Measurements from ENCODE around the gene ELF3.
"Not testable (repeated sequence)": the region's sequence is repeated elsewhere in the genome, so short reads cannot be mapped to it uniquely, and the experiment has no call there.

The ELF3 gene

GRCh38 chr1:202010180-202011015, at the start of gene ELF3:
Gene ELF3 (plus strand): TSS chr1:202010587. CDS start chr1:202011137, 550 bp downstream.
- no peak for DNase-seq

GRCh38 chr1:201962382-201962781, 48.0 kb upstream of the ELF3 start:
- not testable (repeated sequence) for DNase-seq

- DNase-seq = no peak
Measured at GRCh38 chr1:201964261-201964660, 46.1 kb upstream of the ELF3 start.

GRCh38 chr1:201966171-201966570, 44.2 kb upstream of the ELF3 start:
- DNase-seq = no peak

- no peak for DNase-seq
Measured at GRCh38 chr1:201968202-201968925, 42.0 kb upstream of the ELF3 start.

GRCh38 chr1:201970334-201971159, 39.8 kb upstream of the ELF3 start:
- peak; percentile 74 for DNase-seq

- DNase-seq = peak; percentile 53
Measured at GRCh38 chr1:201982082-201982622, 28.2 kb upstream of the ELF3 start.

- peak; percentile 75 for DNase-seq
Measured at GRCh38 chr1:201982623-201983379, 27.6 kb upstream of the ELF3 start, which contains the start of gene RNPEP. Gene RNPEP (plus strand): TSS chr1:201982648. CDS start chr1:201982667, 19 bp downstream.

GRCh38 chr1:201983380-201983805, 27.0 kb upstream of the ELF3 start:
- no peak for DNase-seq

GRCh38 chr1:201984446-201984845, 25.9 kb upstream of the ELF3 start:
- no peak for DNase-seq

GRCh38 chr1:201985355-201985754, 25.0 kb upstream of the ELF3 start:
- DNase-seq = peak; percentile 55

GRCh38 chr1:201988601-201989000, 21.8 kb upstream of the ELF3 start:
- DNase-seq = no peak

GRCh38 chr1:201989354-201990128, 20.8 kb upstream of the ELF3 start:
- DNase-seq = no peak

- no peak for DNase-seq
Measured at GRCh38 chr1:201990427-201990826, 20.0 kb upstream of the ELF3 start.

GRCh38 chr1:201999625-202000238, 10.7 kb upstream of the ELF3 start:
- DNase-seq = peak; percentile 86

- DNase-seq = no peak
Measured at GRCh38 chr1:202002507-202002906, 7.9 kb upstream of the ELF3 start.

- no peak for DNase-seq
Measured at GRCh38 chr1:202004711-202005110, 5.7 kb upstream of the ELF3 start.

GRCh38 chr1:202005958-202006357, 4.4 kb upstream of the ELF3 start:
- peak; percentile 19 for DNase-seq

GRCh38 chr1:202007304-202007703, 3.1 kb upstream of the ELF3 start:
- DNase-seq = no peak

GRCh38 chr1:202007805-202008489, 2.4 kb upstream of the ELF3 start:
- DNase-seq = peak; percentile 61
